ENCODE results near the gene CASP5. TPM values are rescaled to one million over a fixed set of nuclear protein-coding genes. Genes with fewer than 3 reads are reported as not detected.
"Not testable (repeated sequence)": the region's sequence is repeated elsewhere in the genome, so short reads cannot be mapped to it uniquely, and the experiment has no call there.

Gene CASP5
- total RNA-seq, 2 donors from 2014 or later: not detected

DNA sequence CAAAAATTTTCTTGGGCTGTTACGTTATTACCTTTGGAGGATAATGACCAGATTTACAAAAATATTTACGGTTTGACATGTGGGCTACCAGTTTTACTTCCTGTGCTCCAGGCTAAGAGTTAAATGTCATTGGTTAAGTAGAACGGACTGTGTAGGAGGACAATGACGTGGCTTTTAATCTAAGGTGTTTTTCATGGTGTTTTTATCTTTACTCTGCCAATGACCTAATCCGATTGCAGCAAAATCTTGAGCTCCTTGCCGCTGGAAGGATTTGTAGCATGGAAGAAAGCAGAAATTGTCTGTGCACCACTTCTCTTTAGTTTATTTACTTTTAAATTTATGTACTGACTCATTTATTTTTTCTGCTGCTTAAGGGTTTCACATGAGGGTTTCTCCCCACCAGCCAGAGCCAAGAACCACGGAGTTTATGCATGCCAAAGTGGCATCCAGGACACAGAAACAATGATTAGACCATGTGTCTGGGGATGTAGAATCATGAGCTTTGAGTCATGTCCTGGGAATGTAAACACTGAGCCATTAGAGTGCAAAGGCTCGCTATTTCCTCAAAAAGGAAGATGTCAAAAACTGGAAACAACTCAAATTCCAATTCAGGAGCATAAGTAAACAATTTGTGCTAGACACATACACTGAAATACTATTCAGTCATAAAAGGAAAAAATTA, 24.1 kb upstream of the CASP5 start:
- no peaks in the 10 kb centered on the region for H3K4me1 ChIP-seq (replicated peaks)
- H3K9me3 ChIP-seq: no peaks in the 10 kb centered on the region
- H3K4me3 ChIP-seq: no peak overlapping the region
- WGBS: 44% methylated on average over 8 of the region's 8 CpGs
- TF ChIP-seq POLR2AphosphoS5 (IDR thresholded peaks at IDR 0.05): peak; percentile 84
- TF ChIP-seq POLR2A (IDR thresholded peaks at IDR 0.05): no peak
- TF ChIP-seq, protein P1, sequence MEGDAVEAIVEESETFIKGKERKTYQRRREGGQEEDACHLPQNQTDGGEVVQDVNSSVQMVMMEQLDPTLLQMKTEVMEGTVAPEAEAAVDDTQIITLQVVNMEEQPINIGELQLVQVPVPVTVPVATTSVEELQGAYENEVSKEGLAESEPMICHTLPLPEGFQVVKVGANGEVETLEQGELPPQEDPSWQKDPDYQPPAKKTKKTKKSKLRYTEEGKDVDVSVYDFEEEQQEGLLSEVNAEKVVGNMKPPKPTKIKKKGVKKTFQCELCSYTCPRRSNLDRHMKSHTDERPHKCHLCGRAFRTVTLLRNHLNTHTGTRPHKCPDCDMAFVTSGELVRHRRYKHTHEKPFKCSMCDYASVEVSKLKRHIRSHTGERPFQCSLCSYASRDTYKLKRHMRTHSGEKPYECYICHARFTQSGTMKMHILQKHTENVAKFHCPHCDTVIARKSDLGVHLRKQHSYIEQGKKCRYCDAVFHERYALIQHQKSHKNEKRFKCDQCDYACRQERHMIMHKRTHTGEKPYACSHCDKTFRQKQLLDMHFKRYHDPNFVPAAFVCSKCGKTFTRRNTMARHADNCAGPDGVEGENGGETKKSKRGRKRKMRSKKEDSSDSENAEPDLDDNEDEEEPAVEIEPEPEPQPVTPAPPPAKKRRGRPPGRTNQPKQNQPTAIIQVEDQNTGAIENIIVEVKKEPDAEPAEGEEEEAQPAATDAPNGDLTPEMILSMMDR (IDR thresholded peaks at IDR 0.05): no peak
- H3K27ac ChIP-seq: no peak overlapping the region
- H3K27me3 ChIP-seq (replicated peaks; ENCODE audit: insufficient read depth): no peaks in the 10 kb centered on the region
- DNase-seq (ENCODE audit: low spot score): peak; percentile 15
- intact Hi-C loops (cut with DNase I): no loop called here
- H3K36me3 ChIP-seq: no peaks in the 10 kb centered on the region

DNA sequence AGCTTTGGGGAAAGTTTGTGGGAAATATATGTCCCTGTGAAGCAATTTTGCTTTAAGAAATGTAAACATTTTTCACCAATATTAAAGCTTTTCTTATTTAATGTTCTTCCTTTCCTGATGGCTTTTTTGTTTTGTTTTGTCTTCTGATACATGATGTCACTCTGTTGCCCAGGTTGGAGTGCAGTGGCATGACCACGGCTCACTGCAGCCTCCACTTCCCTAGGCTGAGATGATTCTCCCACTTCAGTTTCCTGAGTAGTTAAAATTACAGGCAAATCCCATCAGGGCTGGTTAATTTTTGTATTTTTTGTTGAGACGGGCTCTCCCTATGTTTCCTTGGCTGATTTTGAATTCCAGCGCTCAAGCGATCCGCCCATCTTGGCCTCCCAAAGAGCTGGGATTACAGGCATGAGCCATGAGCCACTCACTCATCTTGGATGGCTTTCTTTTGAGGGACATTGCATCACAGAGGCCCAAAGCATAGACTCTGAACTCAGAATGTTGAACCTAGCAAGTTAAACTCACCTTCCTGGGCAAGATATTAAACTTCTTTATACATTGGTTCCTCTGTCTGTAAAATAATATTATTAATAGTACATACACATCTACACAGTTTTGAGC, 22.8 kb upstream of the CASP5 start:
- intact Hi-C loops (cut with DNase I): no loop called here
- H3K27me3 ChIP-seq (replicated peaks; ENCODE audit: insufficient read depth): no peaks in the 10 kb centered on the region
- no peak overlapping the region for H3K4me3 ChIP-seq
- H3K4me1 ChIP-seq (replicated peaks): no peaks in the 10 kb centered on the region
- no peaks in the 10 kb centered on the region for H3K9me3 ChIP-seq
- DNase-seq (ENCODE audit: low spot score): no peak
- no peaks in the 10 kb centered on the region for H3K36me3 ChIP-seq
- TF ChIP-seq, protein P1 (IDR thresholded peaks at IDR 0.05): no peak
- TF ChIP-seq POLR2A (IDR thresholded peaks at IDR 0.05) (no peak), POLR2AphosphoS5 (IDR thresholded peaks at IDR 0.05) (no peak)
- WGBS: 94% methylated on average over 5 of the region's 5 CpGs
- H3K27ac ChIP-seq: no peak overlapping the region

DNA sequence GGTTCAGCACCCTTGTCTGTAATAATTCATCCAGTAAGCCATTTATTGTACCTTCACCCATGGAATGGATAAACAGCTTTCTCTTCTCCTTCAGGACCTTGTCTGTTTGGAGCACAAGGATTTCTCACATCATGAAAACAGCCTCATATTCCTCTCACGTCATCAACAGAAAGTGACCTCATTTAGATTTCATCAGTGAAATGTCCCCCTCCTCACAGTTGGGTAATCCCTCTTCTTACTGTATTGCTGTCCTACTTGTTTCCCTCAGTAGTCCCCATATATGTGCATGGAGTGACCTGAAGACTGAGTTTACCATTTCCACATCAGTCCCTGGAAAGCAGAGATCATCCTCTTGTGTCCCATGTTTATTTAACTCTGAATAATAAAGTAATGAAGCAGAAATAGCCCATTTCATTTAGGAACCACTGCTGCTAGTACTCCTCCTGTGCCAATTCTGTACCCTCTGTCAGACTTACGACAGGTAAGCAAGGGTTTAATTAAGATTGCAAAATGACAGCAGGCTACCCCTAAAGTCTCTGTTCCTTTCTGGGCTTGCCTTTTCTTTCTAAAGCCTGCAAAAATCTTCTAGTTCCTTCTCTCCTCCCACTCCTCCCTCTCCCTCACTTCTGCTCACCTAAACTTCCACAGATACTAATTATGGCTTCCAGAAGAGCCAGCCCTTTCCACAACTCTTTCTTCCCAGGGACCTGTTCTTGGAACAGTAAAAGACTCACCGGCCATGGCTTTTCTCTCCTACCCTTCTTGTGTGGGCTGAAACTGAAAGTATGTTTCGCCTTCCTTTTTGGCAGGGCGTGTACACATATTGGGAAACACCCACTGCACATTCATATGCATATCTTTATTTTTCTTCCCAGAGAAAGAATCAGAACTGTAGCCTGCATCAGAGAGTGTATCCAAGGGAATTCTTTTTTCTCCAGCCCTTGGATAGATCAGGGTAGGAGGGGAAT, 21.9 kb upstream of the CASP5 start, which contains the start of gene CARD16:
TSS of gene CARD16 (minus strand) at position 779 of the 968 bp plus-strand sequence. CDS start at position 741, 38 bp downstream.
- intact Hi-C loops (cut with DNase I); DNase-seq (ENCODE audit: low spot score); H3K36me3 ChIP-seq; H3K9me3 ChIP-seq; H3K4me1 ChIP-seq (replicated peaks); H3K27me3 ChIP-seq (replicated peaks; ENCODE audit: insufficient read depth): not testable (repeated sequence)
- peak within 1 kb of the TSS; percentile 16 to 58 for H3K27ac ChIP-seq
- WGBS: 48% methylated on average over 5 of the region's 5 CpGs
- peak; percentile 35 for TF ChIP-seq POLR2AphosphoS5 (IDR thresholded peaks at IDR 0.05)
- TF ChIP-seq POLR2A (IDR thresholded peaks at IDR 0.05): peak; percentile 17
- H3K4me3 ChIP-seq: peak within 1 kb of the TSS; percentile 7 to 15

DNA sequence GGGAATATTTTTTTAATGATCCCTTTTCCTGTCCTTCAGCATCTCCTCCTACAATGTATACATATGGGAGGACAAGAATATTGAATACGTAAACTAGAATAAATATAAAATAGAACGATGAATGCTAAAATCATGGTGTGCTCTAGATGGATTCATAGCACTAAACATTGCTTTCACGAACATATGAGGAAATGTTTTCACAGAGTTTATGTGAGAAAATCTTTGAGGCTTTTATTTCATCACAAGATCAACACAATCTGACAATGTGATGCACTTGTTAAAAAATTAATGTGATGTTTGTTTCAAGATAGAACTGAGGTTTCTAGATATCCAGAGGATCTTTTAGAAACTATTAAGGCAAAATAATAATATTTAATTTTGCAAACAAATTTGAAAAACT, 19.2 kb upstream of the CASP5 start:
- H3K9me3 ChIP-seq: no peaks in the 10 kb centered on the region
- 59% methylated on average over 3 of the region's 3 CpGs for WGBS
- no peak overlapping the region for H3K27ac ChIP-seq
- no peak overlapping the region for H3K4me3 ChIP-seq
- no peak for DNase-seq (ENCODE audit: low spot score)
- intact Hi-C loops (cut with DNase I): no loop called here
- no peaks in the 10 kb centered on the region for H3K27me3 ChIP-seq (replicated peaks; ENCODE audit: insufficient read depth)
- no peaks in the 10 kb centered on the region for H3K36me3 ChIP-seq
- TF ChIP-seq POLR2A (IDR thresholded peaks at IDR 0.05): no peak
- TF ChIP-seq, protein P1 (IDR thresholded peaks at IDR 0.05): no peak
- TF ChIP-seq POLR2AphosphoS5 (IDR thresholded peaks at IDR 0.05): no peak
- H3K4me1 ChIP-seq (replicated peaks): no peaks in the 10 kb centered on the region

DNA sequence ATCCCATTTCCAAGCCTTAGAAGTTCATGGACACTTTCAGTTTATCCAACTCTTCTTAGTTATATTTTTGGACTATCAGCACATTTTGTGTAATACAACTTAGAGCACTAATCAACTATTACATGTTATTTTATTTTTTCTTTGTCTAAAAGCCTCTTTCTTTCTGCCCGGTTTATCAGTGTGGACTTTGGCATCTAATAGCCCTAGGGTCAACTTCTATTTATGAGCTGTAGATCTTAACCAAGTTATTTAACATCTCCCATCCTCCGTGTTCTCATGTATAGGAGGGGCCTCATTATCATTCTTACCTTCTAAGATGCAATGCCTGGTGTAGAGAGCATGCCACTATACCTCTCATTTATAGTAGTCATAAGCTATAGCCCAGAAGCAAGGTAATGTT, 17.7 kb upstream of the CASP5 start:
- no peak for DNase-seq (ENCODE audit: low spot score)
- Histone ChIP-seq H3K4me3 (no peak overlapping the region), H3K9me3 (no peaks in the 10 kb centered on the region), H3K27me3 (replicated peaks; ENCODE audit: insufficient read depth) (no peaks in the 10 kb centered on the region), H3K36me3 (no peaks in the 10 kb centered on the region), H3K27ac (no peak overlapping the region), H3K4me1 (replicated peaks) (no peaks in the 10 kb centered on the region)
- intact Hi-C loops (cut with DNase I): no loop called here
- WGBS: 67% methylated on average over 2 of the region's 2 CpGs
- TF ChIP-seq POLR2A (IDR thresholded peaks at IDR 0.05) (no peak), POLR2AphosphoS5 (IDR thresholded peaks at IDR 0.05) (no peak)
- TF ChIP-seq, protein P1 (IDR thresholded peaks at IDR 0.05): no peak
